WERI-Rb-1 (cell line): ENCODE measurements around the gene RADIL.
A peak's percentile ranks its signal among the peaks of the same experiment; 100 is the strongest.

ENCODE experiments used
- DNase-seq: peaks from one replicate; pipeline ENCODE4 v3.0.0-alpha.2; 2020
- H3K27ac ChIP-seq: fragments of 250-450 bp; sonication (Bioruptor Pico); 2 replicates; pipeline ENCODE4 v1.5.1; 2020; ENCODE audit warnings: mild to moderate bottlenecking, moderate library complexity
- H3K27me3 ChIP-seq: fragments of 250-450 bp; sonication (Bioruptor Pico); 2 replicates; pipeline ENCODE4 v1.5.1; 2021; ENCODE audit warnings: mild to moderate bottlenecking, low read depth, moderate library complexity; ENCODE audit not compliant: insufficient read depth, severe bottlenecking
- H3K36me3 ChIP-seq: fragments of 250-450 bp; sonication (Bioruptor Pico); 2 replicates; pipeline ENCODE4 v1.5.1; 2020; ENCODE audit warnings: mild to moderate bottlenecking, moderate library complexity
- H3K4me3 ChIP-seq: 2 replicates; pipeline ENCODE4 v1.5.1; 2011; ENCODE audit warnings: low read depth, mild to moderate bottlenecking, control low read depth, low read length
- H3K9me3 ChIP-seq: fragments of 250-450 bp; sonication (Bioruptor Pico); 2 replicates; pipeline ENCODE4 v1.5.1; 2021; ENCODE audit warnings: mild to moderate bottlenecking, moderate library complexity; ENCODE audit not compliant: severe bottlenecking
- CTCF ChIP-seq: IDR thresholded peaks from 2 replicates; pipeline ENCODE4 v1.5.1; 2011; ENCODE audit warnings: low read depth, mild to moderate bottlenecking, control low read depth, inconsistent platforms, low read length

RADIL gene

DNA sequence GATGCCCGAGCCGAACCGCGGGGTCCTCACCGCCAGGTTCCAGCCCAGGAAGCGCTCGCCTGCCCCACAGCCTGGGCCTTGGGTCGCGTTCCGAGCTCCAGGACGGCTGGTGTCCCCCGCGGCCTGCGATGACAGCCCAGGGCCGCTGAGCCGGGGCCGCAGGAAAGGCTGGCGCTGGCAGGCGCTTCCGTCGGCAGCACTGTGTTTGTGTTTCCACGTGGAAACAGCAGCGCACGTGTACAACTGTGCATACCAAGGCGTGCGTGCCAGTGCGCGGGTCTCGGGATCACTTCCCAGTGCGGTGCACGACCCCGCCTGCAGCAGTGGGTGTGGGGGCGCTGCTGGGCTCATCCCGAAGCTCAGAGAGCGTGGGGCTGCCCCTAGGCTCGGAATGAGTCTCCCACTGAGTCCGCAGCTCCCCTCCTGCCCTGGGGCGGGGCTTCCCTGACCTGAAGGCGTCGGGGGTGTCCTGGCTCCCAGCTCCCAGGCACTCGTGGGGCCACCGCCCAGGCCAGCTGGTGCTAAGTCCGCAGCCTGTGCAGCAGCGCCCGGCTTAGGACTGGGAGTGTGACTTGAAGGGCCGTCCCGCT, 90.9 kb downstream of the RADIL start:
- Histone ChIP-seq H3K4me3 (no peak overlapping the region), H3K9me3 (no peaks in the 10 kb centered on the region), H3K27me3 (no peaks in the 10 kb centered on the region), H3K27ac (no peak overlapping the region), H3K36me3 (peaks cover 56% of the 10 kb centered on the region)
- no peak for DNase-seq
- TF ChIP-seq CTCF, result no peak

- no peak overlapping the region for H3K4me3 ChIP-seq
Observed at GRCh38 chr7:4791738-4792536, 91.6 kb downstream of the RADIL start.

GRCh38 chr7:4791101-4791737, 92.3 kb downstream of the RADIL start:
- H3K4me3 ChIP-seq, result no peak overlapping the region
- H3K27ac ChIP-seq, result no peak overlapping the region
- TF ChIP-seq CTCF, result no peak
- no peak for DNase-seq
- H3K36me3 ChIP-seq, result peaks cover 48% of the 10 kb centered on the region
- H3K27me3 ChIP-seq, result no peaks in the 10 kb centered on the region
- H3K9me3 ChIP-seq, result no peaks in the 10 kb centered on the region

More at GRCh38 chr7:4791738-4792536, 91.6 kb downstream of the RADIL start:
- peak; percentile 74 for TF ChIP-seq CTCF
- Histone ChIP-seq H3K36me3 (peaks cover 51% of the 10 kb centered on the region), H3K9me3 (no peaks in the 10 kb centered on the region), H3K27me3 (no peaks in the 10 kb centered on the region), H3K27ac (no peak overlapping the region)
- DNase-seq, result peak; percentile 68

GRCh38 chr7:4790516-4790991, 93.0 kb downstream of the RADIL start:
- TF ChIP-seq CTCF, result no peak
- H3K27ac ChIP-seq, result no peak overlapping the region
- H3K36me3 ChIP-seq, result peaks cover 47% of the 10 kb centered on the region

DNA sequence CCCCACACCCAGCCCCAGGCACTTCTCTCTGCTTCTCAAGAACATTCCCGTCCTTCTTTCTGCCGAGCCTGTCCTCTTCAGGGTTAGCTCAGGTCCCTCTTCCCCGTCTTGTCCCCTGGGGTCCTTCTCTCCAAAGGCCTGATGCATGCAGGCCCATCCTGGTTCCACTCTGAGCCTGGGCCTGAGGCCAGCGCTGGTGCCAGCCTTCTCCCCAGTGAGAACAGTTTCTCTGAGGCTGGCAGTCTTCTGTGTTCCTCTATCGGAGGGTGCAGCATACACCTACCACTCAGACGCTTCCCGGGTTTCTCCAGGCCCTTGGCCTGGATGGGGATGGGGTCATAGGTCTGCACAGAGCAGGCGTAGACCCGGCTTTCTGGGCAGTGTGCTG, 93.4 kb downstream of the RADIL start:
- H3K4me3 ChIP-seq, result no peak overlapping the region
- H3K27ac ChIP-seq, result no peak overlapping the region
- H3K9me3 ChIP-seq, result no peaks in the 10 kb centered on the region
- peaks cover 47% of the 10 kb centered on the region for H3K36me3 ChIP-seq
- no peak for DNase-seq
- H3K27me3 ChIP-seq, result no peaks in the 10 kb centered on the region
- TF ChIP-seq CTCF, result no peak

More at GRCh38 chr7:4790516-4790991, 93.0 kb downstream of the RADIL start:
- Histone ChIP-seq H3K4me3 (no peak overlapping the region), H3K27me3 (no peaks in the 10 kb centered on the region), H3K9me3 (no peaks in the 10 kb centered on the region)
- no peak for DNase-seq
